NCI-H2171 treated with DMSO at 0.1 percent for 48 hours (cell line): ENCODE measurements around the gene COA7.

Experiments
- DNase-seq: peaks from one replicate; lab custom pipeline; 2025; lab: John Stamatoyannopoulos, UW

Gene COA7

GRCh38 chr1:52669696-52670095 lies 28.5 kb downstream of the COA7 start:
- DNase-seq = no peak

- DNase-seq = no peak
Observed at GRCh38 chr1:52668711-52669110, 29.4 kb downstream of the COA7 start.

DNA sequence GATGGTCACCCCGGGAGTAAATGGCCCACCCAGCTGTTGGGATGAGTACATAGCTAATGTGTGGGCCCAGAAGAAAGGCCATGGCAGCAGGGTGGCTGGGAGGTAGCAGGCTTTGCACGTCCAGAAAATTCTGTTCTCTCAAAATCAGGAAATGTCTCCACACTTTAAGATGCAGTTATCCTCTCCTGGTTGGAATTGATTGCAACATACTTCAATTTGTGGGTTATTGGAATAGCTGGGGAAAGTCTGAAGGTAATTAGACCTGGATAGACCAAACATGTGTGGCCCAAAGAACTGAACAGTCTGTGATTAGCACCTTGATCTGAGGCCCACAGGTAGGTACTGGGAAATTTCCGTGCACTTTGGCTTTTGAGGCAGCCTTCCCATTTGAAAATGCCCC lies 30.2 kb downstream of the COA7 start:
- DNase-seq = no peak

DNA sequence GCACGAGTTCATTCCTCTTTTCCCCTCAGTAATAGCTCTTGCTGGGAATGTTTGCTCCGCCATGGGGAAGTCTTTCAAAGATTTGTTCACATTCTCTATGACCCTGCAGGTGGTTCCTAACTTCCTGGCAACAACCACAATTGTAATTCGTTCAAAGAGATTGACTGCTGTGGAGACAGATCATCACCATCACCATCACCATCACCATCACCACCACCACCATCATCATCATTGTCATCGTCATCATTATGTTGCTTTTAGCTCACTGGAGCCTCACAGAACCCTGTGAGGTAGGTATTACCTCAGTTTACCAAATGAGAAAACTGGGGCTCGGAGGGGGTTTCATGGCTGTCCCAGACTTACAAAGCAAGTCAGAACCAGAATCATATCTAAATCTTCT lies 30.9 kb downstream of the COA7 start:
- no peak for DNase-seq

DNA sequence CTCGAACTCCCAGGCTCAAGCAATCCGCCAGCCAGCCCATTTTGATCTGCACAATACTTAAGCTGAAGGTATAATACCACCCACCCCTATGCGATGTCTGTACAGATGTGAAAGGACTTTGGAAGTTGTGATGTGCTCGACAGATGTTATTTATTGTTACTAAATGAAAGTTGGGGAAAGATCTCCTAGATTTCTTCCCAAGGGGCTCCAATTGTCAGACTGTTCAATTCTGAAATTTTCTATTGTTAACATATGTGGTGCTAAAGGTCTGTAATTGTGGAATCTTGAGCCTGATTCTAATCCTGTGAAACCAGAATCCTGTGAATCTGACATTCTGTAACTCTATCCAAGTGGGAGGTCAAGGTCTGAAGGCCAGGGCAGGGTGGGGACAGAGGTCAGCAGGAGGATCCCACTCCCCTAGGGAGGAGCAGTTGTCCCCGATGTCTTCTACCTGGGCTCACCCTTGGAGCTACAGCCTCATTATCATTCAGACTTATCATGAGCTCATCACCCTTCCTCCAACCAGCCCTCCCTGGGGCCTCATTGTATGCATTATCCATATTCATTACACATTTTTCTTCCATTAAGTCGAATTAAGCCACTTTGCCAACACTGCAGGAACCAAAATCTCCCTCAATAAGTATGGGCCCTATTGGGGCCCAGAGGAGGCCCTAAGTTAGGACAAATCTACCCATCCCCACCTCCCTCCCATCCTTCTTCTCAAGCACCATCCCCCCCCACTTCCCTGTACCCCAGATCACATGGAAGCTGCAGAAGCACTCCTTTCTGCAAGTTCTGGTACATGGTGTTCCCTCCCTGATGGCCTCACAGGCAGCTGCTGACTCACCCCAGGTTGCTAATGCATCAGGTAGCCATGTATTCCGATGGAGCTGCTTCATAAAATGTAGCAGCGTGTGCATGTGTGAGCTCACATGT lies 32.9 kb downstream of the COA7 start:
- DNase-seq = no peak

DNA sequence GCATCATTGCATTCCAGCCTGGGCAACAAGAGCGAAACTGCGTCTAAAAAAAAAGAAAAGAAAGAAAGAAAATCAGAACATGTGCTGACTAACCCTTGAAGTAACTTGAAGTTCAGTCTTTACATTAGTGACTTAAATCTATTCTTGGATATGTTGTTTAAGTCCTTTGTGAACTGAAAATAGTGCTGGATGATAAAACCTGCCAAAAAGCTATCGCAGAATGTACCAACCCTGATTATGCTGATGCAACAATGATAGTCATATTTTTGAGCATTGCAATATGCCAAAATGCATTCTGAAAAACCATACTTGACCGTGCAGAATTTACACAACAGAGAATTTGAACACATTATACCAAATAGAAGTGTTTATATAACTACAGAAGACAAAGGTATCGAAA lies 34.4 kb downstream of the COA7 start:
- DNase-seq = no peak

GRCh38 chr1:52662645-52663313 lies 35.4 kb downstream of the COA7 start:
- DNase-seq = no peak

DNA sequence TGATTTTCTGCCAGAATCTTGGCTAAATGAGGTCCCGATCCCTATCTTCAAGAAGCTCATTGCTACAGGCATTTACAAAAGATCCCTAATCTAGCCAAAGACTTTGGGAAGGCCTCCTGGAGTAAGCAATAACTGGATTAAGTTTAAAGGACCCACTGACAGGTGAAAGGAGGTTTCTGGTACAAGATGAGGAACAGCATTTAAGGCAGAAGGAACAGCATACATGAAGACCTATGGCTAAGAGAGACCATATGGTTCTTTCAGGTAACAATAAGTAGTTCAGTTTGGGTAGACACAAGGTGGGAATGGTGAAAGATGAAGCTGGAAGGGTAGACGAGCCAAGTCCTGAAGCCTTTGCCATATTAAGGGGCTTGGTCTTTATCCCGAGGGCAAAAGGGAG lies 37.3 kb downstream of the COA7 start:
- no peak for DNase-seq

DNA sequence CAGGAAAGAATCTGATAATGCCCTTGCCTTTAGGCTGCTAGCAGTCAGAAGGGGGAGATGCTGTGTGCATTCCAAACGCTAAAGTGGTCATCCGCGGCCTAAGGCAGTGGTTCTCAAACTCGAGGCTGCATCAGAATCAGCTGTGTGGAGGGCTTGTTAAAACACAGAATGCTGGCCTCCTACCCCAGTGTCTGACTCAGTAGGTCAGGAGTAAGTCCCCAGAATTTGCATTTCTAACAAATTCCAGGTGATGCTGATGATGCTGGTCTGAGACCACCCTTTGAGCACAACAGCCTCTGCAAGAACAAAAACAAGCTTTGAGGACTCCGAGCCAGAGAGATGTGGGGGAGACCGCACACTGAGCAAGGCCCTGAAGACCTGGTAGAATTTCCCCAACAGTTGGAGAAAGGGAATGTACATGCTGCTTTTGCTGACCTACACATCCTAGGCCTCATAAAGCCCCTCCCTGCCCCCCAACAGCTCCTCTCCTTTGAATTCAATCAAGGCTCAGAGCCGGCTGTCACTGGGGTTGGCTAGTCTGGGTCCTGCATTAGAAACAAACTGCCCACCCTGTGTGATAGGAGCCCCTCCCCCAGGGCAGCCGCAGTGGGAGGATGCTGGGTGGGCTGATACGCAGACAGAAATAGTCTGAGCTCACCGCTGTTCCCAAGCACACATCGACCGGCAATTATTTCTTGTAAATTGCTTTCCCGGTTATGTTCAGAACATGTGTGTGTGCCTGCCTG lies 38.1 kb downstream of the COA7 start:
- DNase-seq = no peak

DNA sequence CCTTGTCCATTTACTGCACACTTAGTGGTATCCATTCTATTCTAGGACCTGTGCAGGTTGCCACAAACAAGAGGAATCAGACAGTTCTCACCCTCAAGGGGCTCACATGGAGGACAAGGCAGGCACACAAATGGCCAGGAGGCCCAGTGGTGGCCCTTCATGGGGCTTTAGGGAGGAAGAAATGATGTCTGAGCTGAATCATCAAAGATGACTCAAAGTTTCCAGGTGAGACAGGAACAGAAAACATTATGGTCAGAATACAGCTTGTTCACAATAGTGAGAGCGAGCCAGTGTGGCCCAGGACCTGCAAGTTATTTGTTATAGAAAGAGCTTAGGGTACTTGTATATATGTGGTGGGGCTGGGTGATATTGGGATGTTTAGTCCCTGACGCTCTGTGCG lies 38.8 kb downstream of the COA7 start:
- DNase-seq = no peak

DNA sequence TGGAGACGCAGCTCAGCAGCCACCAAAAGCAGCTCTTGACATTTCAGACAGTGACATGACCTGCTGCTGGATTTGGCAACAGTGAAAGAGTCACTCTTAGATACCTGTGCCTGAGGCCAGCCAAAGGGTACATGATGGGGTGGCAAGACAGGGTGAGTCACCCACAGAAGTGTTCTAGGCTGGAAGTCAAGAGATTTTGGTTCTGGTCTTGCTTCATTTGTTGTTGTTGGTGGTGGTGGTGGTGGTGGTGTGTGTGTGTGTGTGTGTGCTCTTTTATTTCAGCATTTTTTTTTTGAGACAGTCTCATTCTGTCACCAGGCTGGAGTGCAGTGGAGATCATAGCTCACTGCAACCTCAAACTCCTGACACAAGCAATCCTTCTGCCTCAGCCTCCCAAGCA lies 39.4 kb downstream of the COA7 start:
- DNase-seq = no peak

DNA sequence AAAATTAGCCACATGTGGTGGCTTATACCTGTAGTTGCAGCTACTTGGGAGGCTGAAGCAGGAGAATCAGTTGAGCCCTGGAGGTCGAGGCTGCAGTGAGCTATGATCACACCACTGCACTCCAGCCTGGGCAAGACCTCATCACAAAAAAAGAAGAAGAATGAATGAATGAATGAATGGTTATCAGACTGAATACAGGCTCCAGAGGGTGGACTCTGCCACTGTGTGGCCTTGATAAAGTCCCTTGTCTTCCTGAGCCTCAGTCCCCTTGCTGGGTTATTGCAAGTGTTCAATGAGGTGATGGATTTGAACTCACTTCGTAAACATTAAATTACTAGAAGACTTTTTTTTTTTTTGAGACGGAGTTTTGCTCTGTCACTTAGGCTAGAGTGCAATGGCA lies 40.4 kb downstream of the COA7 start:
- no peak for DNase-seq

- no peak for DNase-seq
Observed at GRCh38 chr1:52654063-52654462, 44.1 kb downstream of the COA7 start.

GRCh38 chr1:52653207-52653849 lies 44.8 kb downstream of the COA7 start:
- no peak for DNase-seq

GRCh38 chr1:52651904-52652303 lies 46.2 kb downstream of the COA7 start:
- DNase-seq = no peak

GRCh38 chr1:52645261-52645660 lies 52.9 kb downstream of the COA7 start:
- DNase-seq = no peak

GRCh38 chr1:52641307-52641706 lies 56.8 kb downstream of the COA7 start:
- DNase-seq = no peak

DNA sequence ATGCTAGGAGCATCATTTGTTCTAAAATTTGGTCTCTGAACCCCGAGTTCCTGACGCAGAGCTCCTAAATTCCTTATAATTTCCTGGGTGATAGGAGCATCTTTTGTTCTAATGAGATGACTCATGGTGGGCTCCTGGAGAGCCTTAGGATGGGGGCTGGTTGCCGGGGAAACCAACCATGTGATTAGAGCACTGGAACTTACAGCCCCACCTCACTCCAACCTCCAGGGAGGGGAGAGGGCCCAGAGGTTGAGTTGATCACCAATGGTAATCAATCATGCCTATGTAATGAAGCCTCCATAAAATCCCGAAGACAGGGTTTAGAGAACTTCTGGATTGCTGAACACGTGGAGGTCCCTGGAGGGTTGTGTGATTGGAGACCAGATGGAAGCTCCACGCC lies 57.5 kb downstream of the COA7 start:
- no peak for DNase-seq

- no peak for DNase-seq
Observed at GRCh38 chr1:52637946-52638345, 60.2 kb downstream of the COA7 start.

- DNase-seq = no peak
Observed at GRCh38 chr1:52636721-52637695, 61.1 kb downstream of the COA7 start.
